ENCODE data around the gene LMX1A.

The LMX1A gene

GRCh38 chr1:165259706-165260428, 96.6 kb downstream of the LMX1A start:
- no peak for ATAC-seq
- TF ChIP-seq SNAI2 (CRISPR knock-in tag; IDR thresholded peaks at IDR 0.05) (no peak), TSHZ2 (CRISPR knock-in tag; IDR thresholded peaks at IDR 0.05) (no peak), ZC3H10 (CRISPR knock-in tag; IDR thresholded peaks at IDR 0.05) (no peak), GLIS3 (CRISPR knock-in tag; IDR thresholded peaks at IDR 0.05) (no peak)

DNA sequence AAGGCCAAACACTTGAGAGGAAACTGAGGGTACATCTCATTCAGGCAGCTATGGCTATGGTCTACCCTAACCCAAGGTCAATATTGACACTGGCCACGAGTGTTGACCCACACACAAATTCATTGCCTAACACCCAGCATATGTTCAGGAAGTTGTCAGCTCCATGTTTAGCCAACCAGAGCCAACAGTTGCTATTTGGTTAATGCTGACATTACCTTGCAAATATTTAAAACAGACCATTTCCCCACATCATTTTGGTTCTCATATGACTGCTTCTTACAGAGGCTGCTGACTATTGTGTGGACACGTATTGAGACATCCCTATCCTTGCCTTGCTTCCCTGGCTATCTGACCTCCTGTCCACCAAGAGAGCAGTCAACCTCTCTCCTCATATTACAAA, 97.3 kb downstream of the LMX1A start:
- TF ChIP-seq PPARA (CRISPR knock-in tag; IDR thresholded peaks at IDR 0.05; ENCODE audit: borderline replicate concordance): no peak
- TF ChIP-seq ZFP30 (CRISPR knock-in tag; IDR thresholded peaks at IDR 0.05): no peak
- TF ChIP-seq ZNF565 (CRISPR knock-in tag; conservative IDR thresholded peaks at IDR 0.05; ENCODE audit: low read depth): no peak
- TF ChIP-seq, protein P1, sequence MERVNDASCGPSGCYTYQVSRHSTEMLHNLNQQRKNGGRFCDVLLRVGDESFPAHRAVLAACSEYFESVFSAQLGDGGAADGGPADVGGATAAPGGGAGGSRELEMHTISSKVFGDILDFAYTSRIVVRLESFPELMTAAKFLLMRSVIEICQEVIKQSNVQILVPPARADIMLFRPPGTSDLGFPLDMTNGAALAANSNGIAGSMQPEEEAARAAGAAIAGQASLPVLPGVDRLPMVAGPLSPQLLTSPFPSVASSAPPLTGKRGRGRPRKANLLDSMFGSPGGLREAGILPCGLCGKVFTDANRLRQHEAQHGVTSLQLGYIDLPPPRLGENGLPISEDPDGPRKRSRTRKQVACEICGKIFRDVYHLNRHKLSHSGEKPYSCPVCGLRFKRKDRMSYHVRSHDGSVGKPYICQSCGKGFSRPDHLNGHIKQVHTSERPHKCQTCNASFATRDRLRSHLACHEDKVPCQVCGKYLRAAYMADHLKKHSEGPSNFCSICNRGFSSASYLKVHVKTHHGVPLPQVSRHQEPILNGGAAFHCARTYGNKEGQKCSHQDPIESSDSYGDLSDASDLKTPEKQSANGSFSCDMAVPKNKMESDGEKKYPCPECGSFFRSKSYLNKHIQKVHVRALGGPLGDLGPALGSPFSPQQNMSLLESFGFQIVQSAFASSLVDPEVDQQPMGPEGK (CRISPR knock-in tag; IDR thresholded peaks at IDR 0.05; ENCODE audit: borderline replicate concordance): no peak
- no peak for TF ChIP-seq ZNF70 (CRISPR knock-in tag; IDR thresholded peaks at IDR 0.05)
- no peak for TF ChIP-seq SNAI2 (CRISPR knock-in tag; IDR thresholded peaks at IDR 0.05)
- no peak for TF ChIP-seq ARNTL (CRISPR knock-in tag; IDR thresholded peaks at IDR 0.05; ENCODE audit: borderline replicate concordance, low read depth)
- TF ChIP-seq, protein P2, sequence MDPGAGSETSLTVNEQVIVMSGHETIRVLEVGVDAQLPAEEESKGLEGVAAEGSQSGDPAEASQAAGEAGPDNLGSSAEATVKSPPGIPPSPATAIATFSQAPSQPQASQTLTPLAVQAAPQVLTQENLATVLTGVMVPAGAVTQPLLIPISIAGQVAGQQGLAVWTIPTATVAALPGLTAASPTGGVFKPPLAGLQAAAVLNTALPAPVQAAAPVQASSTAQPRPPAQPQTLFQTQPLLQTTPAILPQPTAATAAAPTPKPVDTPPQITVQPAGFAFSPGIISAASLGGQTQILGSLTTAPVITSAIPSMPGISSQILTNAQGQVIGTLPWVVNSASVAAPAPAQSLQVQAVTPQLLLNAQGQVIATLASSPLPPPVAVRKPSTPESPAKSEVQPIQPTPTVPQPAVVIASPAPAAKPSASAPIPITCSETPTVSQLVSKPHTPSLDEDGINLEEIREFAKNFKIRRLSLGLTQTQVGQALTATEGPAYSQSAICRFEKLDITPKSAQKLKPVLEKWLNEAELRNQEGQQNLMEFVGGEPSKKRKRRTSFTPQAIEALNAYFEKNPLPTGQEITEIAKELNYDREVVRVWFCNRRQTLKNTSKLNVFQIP (CRISPR knock-in tag; IDR thresholded peaks at IDR 0.05; ENCODE audit: borderline replicate concordance, low read depth): no peak
- TF ChIP-seq BACH2 (CRISPR knock-in tag; IDR thresholded peaks at IDR 0.05; ENCODE audit: borderline replicate concordance): no peak
- no peak for TF ChIP-seq ESRRG (CRISPR knock-in tag; IDR thresholded peaks at IDR 0.05)
- no peak for TF ChIP-seq CSDC2 (CRISPR knock-in tag; IDR thresholded peaks at IDR 0.05)
- no peak for TF ChIP-seq RARB (CRISPR knock-in tag; IDR thresholded peaks at IDR 0.05)
- TF ChIP-seq ZC3H10 (CRISPR knock-in tag; IDR thresholded peaks at IDR 0.05): no peak
- TF ChIP-seq TSHZ2 (CRISPR knock-in tag; IDR thresholded peaks at IDR 0.05): no peak
- TF ChIP-seq TOX (CRISPR knock-in tag; IDR thresholded peaks at IDR 0.05; ENCODE audit: borderline replicate concordance): no peak
- TF ChIP-seq, protein P3, sequence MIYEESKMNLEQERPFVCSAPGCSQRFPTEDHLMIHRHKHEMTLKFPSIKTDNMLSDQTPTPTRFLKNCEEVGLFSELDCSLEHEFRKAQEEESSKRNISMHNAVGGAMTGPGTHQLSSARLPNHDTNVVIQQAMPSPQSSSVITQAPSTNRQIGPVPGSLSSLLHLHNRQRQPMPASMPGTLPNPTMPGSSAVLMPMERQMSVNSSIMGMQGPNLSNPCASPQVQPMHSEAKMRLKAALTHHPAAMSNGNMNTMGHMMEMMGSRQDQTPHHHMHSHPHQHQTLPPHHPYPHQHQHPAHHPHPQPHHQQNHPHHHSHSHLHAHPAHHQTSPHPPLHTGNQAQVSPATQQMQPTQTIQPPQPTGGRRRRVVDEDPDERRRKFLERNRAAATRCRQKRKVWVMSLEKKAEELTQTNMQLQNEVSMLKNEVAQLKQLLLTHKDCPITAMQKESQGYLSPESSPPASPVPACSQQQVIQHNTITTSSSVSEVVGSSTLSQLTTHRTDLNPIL (CRISPR knock-in tag; IDR thresholded peaks at IDR 0.05; ENCODE audit: low read depth): no peak
- TF ChIP-seq OSR1 (CRISPR knock-in tag; IDR thresholded peaks at IDR 0.05): no peak
- TF ChIP-seq TCF4 (CRISPR knock-in tag; IDR thresholded peaks at IDR 0.05; ENCODE audit: borderline replicate concordance): no peak

More for the DNA sequence above, 97.3 kb downstream of the LMX1A start:
- no peak for ATAC-seq
